Vagina (tissue), 2 donors: Measurements from ENCODE around the gene LYPD5. TPM values are rescaled to one million over a fixed set of nuclear protein-coding genes. Genes with fewer than 3 reads are reported as not detected.
A peak's percentile ranks its signal among the peaks of the same experiment; 100 is the strongest.

Source experiments
- DNase-seq, 2 donors: peaks; one replicate each; pipeline ENCODE4 v3.0.0-alpha.2; 2017; ENCODE audit errors: extremely low spot score in 2 of 2
- H3K27ac ChIP-seq: fragments of 200-600 bp; sonication (generic); one replicate; pipeline ENCODE4 v1.5.1; 2019
- H3K27me3 ChIP-seq: fragments of 200-600 bp; sonication (generic); one replicate; pipeline ENCODE4 v1.5.1; 2019
- H3K36me3 ChIP-seq, 2 donors: fragments of 200-600 bp; sonication (generic); one replicate each; pipeline ENCODE4 v1.5.1; 2017 to 2019
- H3K4me1 ChIP-seq: fragments of 200-600 bp; sonication (generic); one replicate; pipeline ENCODE4 v1.5.1; 2019
- H3K4me3 ChIP-seq, 2 donors: fragments of 200-600 bp; sonication (generic); 1 replicate in 1 of 2; 2 replicates in 1 of 2; pipeline ENCODE4 v1.5.1; 2016 to 2019
- H3K9me3 ChIP-seq: fragments of 200-600 bp; sonication (generic); one replicate; pipeline ENCODE4 v1.5.1; 2019
- CTCF ChIP-seq, 3 experiments: fragments of 450-650 bp in 2 of 3; fragments of 200-600 bp in 1 of 3; sonication (generic) in 1 of 3; IDR thresholded peaks; one replicate each; pipeline ENCODE4 v1.5.1; 2017 to 2019; ENCODE audit warnings: antibody characterized with exemption in 3 of 3, mild to moderate bottlenecking in 2 of 3, moderate library complexity in 2 of 3
- POLR2A ChIP-seq, 2 donors: fragments of 450-650 bp; IDR thresholded peaks; one replicate each; pipeline ENCODE4 v1.6.1; 2017; ENCODE audit warnings: antibody characterized with exemption in 2 of 2, mild to moderate bottlenecking in 2 of 2, moderate library complexity in 2 of 2
- POLR2AphosphoS5 ChIP-seq, 2 donors: sonication (generic); formaldehyde crosslinking; IDR thresholded peaks; one replicate each; pipeline ENCODE4 v1.9.0; 2017; ENCODE audit warnings: antibody characterized with exemption in 2 of 2, mild to moderate bottlenecking in 2 of 2, low read depth in 1 of 2; ENCODE audit not compliant: insufficient read depth in 1 of 2
- intact Hi-C: fragments of 100-400 bp; cut with DNase I; formaldehyde crosslinking; loops from one replicate; pipeline ENCODE4 v1.15.1; 2023
- total RNA-seq: library from RNA; depleted of rRNA; stranded (reverse); fragments of >200 nt; gene quantifications from one replicate; pipeline ENCODE4 v1.2.3, GENCODE V29; 2016

LYPD5 gene
- total RNA-seq, 1 donor from 2014 or later, result 3.7 TPM

GRCh38 chr19:43752287-43752875, 49.9 kb downstream of the LYPD5 start:
- Histone ChIP-seq H3K36me3 (peaks cover 0 to 34% of the 10 kb centered on the region in 2 donors), H3K27me3 (no peaks in the 10 kb centered on the region), H3K4me3 (no peak overlapping the region), H3K27ac (peak overlapping the region; percentile 99), H3K9me3 (no peaks in the 10 kb centered on the region), H3K4me1 (peaks cover 34% of the 10 kb centered on the region)
- intact Hi-C loops, result no loop called here
- DNase-seq, result no peak
- no peak for TF ChIP-seq POLR2A (IDR thresholded peaks at IDR 0.05)
- no peak for TF ChIP-seq CTCF (IDR thresholded peaks at IDR 0.05)
- TF ChIP-seq POLR2AphosphoS5 (IDR thresholded peaks at IDR 0.05; ENCODE audit: insufficient read depth in 1 of 2, low read depth in 1 of 2), result no peak

DNA sequence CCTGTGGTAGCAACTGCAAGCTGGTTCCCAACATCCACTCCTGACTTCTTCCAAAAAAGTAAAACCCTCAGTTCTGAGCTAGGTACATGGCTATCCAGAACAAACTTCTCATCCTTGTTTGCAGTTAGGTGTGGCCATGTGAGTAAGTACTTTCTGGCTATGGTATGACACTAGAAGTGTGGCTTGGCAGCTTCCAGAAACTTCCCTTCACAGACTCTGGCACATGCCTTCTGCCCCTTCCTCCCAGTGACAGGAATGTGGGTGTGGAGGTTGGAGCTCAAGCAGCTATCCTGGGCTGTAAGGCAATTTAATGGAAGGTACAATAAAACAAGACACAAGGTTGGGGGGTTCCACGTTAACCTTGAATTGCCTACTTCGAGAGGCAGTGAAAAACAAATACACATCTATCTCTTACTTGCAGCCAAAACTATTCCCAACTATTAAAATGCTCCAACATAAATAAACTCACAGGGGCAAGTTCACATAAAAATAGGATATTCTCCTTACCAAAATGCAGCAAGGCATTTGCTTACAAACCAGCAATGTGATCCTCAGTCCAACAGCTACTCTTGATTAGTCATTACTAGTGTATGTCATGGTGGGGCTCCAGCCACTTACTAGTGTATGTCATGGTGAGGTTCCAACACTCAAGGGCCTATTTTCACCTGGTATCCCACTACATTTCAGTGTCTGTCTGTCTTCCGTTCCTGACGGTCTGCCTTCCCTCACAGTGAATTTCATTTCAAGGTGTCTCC, 50.6 kb downstream of the LYPD5 start:
- intact Hi-C loops, result no loop called here
- no peak for DNase-seq
- Histone ChIP-seq H3K27ac (no peak overlapping the region), H3K36me3 (peaks cover 0 to 41% of the 10 kb centered on the region in 2 donors), H3K4me1 (peaks cover 34% of the 10 kb centered on the region), H3K4me3 (no peak overlapping the region), H3K27me3 (no peaks in the 10 kb centered on the region), H3K9me3 (no peaks in the 10 kb centered on the region)
- no peak for TF ChIP-seq CTCF (IDR thresholded peaks at IDR 0.05)
- no peak for TF ChIP-seq POLR2A (IDR thresholded peaks at IDR 0.05)
- no peak for TF ChIP-seq POLR2AphosphoS5 (IDR thresholded peaks at IDR 0.05; ENCODE audit: insufficient read depth in 1 of 2, low read depth in 1 of 2)

GRCh38 chr19:43749898-43750297, 52.3 kb downstream of the LYPD5 start:
- Histone ChIP-seq H3K27ac (no peak overlapping the region), H3K9me3 (no peaks in the 10 kb centered on the region), H3K27me3 (no peaks in the 10 kb centered on the region), H3K4me3 (no peak overlapping the region), H3K36me3 (peaks cover 0 to 46% of the 10 kb centered on the region in 2 donors), H3K4me1 (peaks cover 21% of the 10 kb centered on the region)
- no peak for DNase-seq
- TF ChIP-seq POLR2AphosphoS5 (IDR thresholded peaks at IDR 0.05; ENCODE audit: insufficient read depth in 1 of 2, low read depth in 1 of 2), result no peak
- no peak for TF ChIP-seq CTCF (IDR thresholded peaks at IDR 0.05)
- no peak for TF ChIP-seq POLR2A (IDR thresholded peaks at IDR 0.05)
- intact Hi-C loops, result loop anchor here (5.0 kb wide), 1 partner anchor 32 kb away; the partner anchor contains the start of gene KCNN4

DNA sequence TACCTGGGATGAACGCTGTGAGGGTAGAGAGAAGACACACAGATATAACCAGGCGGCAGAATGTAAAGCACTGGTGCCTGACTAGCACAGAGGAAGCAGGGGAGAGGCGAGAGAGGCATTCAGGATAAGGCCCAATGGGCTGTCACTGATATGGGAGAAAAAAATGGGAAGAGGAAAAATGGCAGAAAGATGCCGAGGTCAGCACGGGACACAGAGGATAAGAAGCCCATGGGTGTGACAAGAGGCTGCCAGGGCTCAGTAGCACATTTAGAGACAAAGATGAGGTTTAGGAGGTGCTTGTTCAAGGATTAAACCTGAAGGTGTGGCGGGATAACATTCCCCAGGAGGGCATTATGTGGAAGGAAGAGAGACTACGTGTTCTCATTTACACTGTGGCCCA, 53.1 kb downstream of the LYPD5 start:
- TF ChIP-seq POLR2AphosphoS5 (IDR thresholded peaks at IDR 0.05; ENCODE audit: insufficient read depth in 1 of 2, low read depth in 1 of 2), result no peak
- TF ChIP-seq CTCF (IDR thresholded peaks at IDR 0.05), result no peak
- TF ChIP-seq POLR2A (IDR thresholded peaks at IDR 0.05), result no peak
- intact Hi-C loops, result loop anchor here (5.0 kb wide), 1 partner anchor 33 kb away; the partner anchor contains the start of gene KCNN4
- peaks cover 0 to 54% of the 10 kb centered on the region in 2 donors for H3K36me3 ChIP-seq
- H3K9me3 ChIP-seq, result no peaks in the 10 kb centered on the region
- no peak for DNase-seq
- peaks cover 20% of the 10 kb centered on the region for H3K4me1 ChIP-seq
- H3K27me3 ChIP-seq, result no peaks in the 10 kb centered on the region
- no peak overlapping the region for H3K4me3 ChIP-seq
- H3K27ac ChIP-seq, result no peak overlapping the region

- Histone ChIP-seq H3K36me3 (peaks cover 0 to 59% of the 10 kb centered on the region in 2 donors), H3K4me1 (peaks cover 16% of the 10 kb centered on the region), H3K9me3 (no peaks in the 10 kb centered on the region), H3K27me3 (no peaks in the 10 kb centered on the region), H3K27ac (no peak overlapping the region), H3K4me3 (no peak overlapping the region)
- DNase-seq, result no peak
- TF ChIP-seq CTCF (IDR thresholded peaks at IDR 0.05) (no peak), POLR2A (IDR thresholded peaks at IDR 0.05) (no peak), POLR2AphosphoS5 (IDR thresholded peaks at IDR 0.05; ENCODE audit: insufficient read depth in 1 of 2, low read depth in 1 of 2) (no peak)
- intact Hi-C loops, result loop anchor here (5.0 kb wide), 1 partner anchor 34 kb away; the partner anchor contains the start of gene KCNN4
These were observed 53.6 kb downstream of the LYPD5 start for GRCh38 chr19:43748685-43749084.
